Smooth muscle cell of the umbilical artery (primary cell): ENCODE results near the gene PPP6C. TPM values are rescaled to one million over a fixed set of nuclear protein-coding genes. Genes with fewer than 3 reads are reported as not detected.

ENCODE experiments used
- total RNA-seq: library from RNA; depleted of rRNA; stranded (reverse); fragments of >200 nt; gene quantifications from 2 replicates; pipeline ENCODE4 v1.2.3, GENCODE V29; 2014

Gene PPP6C
- 12.8 and 14.3 TPM in 2 replicates for total RNA-seq

DNA sequence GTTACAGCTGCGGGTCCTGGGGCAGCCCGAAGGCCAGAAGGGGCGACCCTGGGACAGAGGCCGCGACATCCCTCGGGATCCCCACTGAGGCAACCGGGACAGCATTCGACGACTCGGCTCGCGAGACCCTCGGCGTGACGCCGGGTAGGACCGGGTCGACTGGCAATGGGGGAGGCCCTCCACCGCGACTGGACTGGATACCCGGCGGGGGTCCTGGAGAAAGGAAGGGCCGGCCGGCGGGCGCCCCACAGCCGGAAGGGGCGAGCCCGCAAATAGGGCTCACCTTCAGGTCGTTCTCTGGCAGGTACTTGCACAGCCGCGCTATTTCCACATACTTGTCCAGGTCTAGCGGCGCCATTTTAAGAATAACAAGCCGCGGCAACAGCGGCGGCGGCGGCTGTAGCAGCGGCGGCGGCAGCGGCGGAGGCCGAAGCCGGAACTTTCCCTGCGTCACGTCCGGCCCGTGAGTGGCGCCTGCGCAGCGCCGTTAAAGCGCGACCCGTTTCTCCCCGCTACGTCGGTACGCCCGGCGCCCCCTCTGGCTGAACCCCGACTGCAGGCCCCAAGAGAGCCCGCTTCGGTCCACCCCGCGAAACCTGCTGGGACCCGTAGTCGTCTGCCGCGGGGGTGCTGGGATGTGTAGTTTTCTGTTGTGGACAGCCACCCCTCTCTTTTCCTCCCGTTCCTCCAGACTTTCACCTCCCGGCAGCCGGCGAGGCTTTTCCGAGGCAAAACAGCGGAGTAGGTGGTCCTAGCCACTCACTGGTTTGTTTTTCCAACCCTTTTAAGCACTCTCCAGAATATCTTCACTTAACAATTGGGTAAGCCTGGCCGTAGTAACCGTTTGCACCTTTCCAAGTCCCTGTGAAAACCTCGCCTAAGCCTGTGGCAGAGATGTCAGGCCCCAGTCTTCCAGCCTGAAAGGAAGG is at the start of gene PPP6C:
PPP6C (minus strand) TSS at position 443 of the 929 bp plus-strand sequence; CDS start at position 358, 85 bp downstream.

DNA sequence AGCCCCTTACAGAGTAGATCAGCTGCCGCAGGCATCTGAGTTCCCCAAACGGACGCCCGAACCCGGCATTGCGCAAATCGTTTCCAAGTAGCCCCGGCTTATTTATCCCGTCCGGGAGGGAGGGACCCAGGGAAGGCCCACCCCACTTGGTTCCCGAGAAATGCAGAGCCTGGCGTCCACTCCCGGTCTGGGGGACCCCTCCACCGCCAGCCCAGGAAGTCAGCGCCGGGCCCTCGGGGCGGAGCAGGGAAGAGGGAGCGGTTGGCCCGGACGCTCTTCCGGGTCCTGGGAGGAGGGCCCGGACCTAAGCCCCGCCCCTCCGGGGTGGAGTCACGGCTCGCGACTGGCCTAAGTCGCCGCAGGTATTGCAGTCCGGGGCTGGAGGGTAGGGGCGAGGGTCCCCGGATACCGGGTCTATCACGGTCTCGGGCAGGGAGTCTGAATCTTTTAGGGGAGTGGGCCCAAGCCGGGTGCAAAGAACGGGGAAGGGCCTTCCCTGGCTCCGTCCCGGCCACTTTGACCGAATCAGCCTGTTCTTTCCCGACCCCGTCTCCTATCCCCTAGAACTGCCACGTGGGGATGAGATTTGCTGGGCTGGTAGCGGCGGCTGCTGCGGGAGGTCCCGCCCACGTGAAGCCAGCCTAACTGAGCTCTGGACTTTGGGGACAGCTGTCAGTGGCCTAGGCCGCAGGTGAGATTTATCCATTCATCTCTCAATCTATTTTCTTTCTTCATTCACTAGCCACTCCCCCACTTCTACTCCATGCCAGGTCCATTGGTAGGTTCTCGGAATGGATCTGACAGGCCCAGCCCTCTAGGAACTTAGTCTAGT is 10.8 kb upstream of the PPP6C start, which contains the start of gene RABEPK:
RABEPK (plus strand) TSS at position 327 of the 832 bp plus-strand sequence. CDS start 2,472 bp downstream, outside the sequence.

DNA sequence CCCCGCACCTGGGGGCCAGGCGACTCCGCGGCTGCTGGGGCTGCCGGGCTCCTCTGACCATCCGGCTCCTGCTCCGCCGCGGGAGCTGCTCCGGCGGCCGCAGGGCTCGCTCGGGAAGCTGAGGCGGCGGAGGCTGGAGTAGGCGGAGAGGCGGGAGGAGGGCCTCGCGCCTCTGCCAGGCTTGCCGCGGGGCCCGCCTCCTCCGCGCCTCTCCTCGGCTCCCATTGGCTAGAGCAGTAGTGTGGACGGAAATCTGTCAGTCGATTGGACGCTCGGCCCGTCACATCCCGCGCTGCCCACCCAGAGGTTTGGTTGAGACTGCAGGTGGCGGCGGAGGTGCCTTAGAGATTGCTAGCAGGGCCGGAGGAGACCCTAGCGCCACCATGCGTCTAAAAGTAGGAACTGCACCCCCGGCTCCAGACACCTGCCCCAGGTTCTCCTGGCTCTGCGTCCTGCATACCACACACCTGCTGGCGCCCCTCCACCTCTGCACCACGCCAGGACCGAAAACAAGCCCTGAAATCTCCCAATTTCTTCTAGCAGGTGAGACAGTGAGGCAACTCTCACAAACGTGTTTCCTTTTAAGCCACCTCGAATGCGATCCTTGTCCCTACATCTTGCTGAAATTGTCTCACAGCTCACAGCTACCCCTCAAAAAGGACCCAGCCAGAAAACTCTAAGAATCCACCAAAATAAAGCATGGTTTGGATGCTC is 46.1 kb downstream of the PPP6C start, which contains the start of gene SCAI:
SCAI (minus strand) TSS at position 152 of the 714 bp plus-strand sequence; CDS start at position 61, 91 bp downstream.

Other genes starting within 250 kb of the PPP6C start
- gene GOLGA1, start 248.7 kb downstream of the PPP6C start, total RNA-seq: 13.4 and 17.1 TPM in 2 replicates
- 14.3 and 18.6 TPM in 2 replicates for gene SCAI, start 46.3 kb downstream of the PPP6C start, total RNA-seq
- 33.4 and 34.7 TPM in 2 replicates for gene RABEPK, start 10.7 kb upstream of the PPP6C start, total RNA-seq
- gene HSPA5, start 51.5 kb upstream of the PPP6C start, total RNA-seq: 424 and 572 TPM in 2 replicates
- gene GAPVD1, start 72.0 kb upstream of the PPP6C start, total RNA-seq: 51.1 and 66.0 TPM in 2 replicates